LHCN-M2 (cell line): ENCODE data around the gene RERE. TPM values are rescaled to one million over a fixed set of nuclear protein-coding genes. Genes with fewer than 3 reads are reported as not detected.

Experiments used
- DNase-seq: peaks from one replicate; pipeline ENCODE4 v3.0.0-alpha.2; 2012; ENCODE audit warnings: low read depth
- total RNA-seq: library from RNA; depleted of rRNA; stranded (reverse); fragments of >200 nt; gene quantifications from 2 replicates; pipeline ENCODE4 v1.2.3, GENCODE V29; 2014

Gene RERE
- total RNA-seq, 1 experiment from 2014 or later: 9.8 TPM

DNA sequence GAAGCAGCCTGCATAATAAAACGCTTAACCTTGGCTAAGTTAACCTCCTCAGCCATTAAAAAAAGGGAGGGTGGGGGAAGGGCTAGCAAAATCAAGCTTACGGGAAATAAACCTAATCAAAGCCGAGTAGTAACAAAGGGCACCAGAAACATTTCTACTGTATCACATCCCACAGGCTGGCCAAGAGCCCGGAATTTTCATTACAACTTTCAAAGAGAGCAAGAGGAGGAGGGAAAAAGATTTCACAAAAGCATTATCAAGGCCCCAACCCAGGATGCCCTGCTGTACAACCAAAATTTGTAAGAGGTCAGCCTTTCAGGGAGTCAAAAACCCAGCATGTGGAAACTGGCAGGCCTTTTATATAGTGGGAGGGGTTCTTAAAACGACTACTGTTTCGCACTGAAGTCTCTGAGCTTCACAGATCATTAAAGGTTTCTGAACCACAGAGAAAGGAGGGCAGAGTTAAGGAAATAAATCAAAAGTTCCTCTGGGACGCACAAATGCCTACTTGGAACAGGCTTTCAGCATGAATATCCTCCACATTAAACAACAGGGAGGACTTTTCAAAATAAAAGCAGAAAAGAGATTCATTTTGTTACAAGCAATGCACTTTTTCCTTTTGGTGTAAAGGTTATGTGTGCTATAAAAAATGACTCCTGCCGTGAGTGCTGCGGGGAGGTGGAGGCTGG, 409.1 kb downstream of the RERE start:
- DNase-seq: peak; percentile 74

DNA sequence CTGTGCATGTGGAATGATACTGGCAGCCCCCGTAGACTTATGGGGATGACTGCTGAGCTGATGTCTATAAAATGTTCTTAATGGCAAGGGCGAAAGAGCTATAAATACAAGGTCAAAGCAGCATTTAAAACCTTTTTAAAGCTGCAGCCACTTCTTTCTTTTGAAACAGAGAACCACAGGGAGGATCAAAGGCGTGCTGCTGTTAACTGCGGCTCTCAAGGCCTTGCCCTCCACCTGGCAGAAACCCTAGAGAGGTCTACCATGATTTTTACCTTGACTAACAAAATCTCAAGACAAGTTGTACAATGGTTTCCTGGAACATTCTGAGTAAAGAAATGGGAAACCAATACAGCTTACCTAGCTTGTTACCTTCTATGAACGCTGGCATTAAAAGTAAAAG, 409.8 kb downstream of the RERE start:
- DNase-seq: no peak

DNA sequence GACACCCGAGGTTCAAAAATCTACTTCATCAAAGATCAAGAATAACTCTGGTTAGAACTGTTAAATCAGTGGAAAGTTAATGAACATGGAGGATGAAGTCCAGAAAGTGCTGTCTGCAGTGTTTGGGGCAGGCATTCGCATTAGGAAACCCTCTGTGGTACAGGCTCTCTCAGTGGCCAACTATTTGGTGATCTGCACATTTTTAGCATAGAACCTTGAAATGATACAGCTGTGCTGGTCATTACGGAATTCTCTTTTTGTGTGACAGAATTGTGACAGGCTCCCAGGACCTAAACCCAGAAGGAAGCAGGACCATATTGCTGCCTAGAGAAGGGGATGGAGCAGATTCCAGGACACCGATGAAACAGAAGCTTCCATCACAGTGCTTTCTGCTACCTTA, 410.5 kb downstream of the RERE start:
- DNase-seq: no peak

DNA sequence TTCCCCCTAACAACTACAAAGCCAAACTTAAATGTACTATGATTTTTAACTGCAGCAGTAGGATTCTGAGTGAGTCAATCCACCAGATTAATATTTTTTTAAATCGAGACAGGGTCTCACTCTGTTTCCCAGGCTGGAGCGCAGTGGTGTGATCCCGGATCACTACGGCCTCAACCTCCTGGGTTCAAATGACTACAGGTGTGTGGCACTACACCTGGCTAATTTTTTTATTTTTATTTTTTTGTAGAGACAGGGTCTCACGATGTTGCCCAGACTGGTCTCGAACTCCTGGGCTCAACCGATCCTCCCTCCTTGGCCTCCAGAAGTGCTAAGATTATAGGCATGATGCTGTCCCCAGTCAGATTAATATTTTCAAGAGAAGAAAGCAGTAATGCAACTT, 411.4 kb downstream of the RERE start:
- DNase-seq: no peak

DNA sequence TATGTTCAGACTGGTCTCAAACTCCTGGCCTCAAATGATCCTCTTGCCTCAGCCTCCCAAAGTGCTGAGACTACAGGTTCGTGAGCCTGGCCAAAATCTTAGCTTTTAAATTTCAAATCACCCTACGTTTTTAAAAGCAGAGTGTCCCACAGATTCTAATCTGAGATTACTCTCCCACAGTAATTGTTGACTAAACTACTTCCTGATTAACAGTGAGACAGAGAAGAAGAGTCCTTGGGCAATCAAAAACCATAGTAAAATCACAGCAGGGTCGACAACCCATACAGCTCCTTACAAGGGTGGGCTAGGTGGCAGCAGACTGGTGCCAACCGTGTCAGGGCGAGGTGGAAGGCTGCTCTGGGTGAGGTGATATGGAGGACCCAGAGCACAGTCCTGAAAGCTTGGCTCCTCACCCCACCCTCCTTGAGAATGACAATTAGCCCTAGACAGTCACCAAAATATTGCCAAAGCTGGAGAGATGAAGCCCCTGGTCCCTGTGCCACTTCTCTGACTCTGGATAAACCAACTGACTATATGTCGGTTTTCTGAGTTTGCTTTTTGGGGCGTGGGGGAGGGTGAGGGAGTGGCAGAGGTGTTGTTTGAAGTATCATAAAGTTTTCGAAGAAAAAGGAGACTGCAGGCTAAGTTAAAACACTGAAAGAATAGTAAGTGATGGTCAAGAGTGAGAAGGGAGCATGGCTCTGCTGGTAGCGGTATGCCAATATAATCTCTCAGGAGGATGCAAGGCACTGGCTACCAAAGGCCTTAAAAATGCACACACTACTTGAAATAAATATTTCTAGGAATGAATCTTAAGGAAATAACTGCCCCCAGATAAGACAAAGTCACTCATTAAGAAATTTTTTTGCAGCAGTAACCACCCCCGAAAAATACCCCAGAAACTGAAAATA, 412.7 kb downstream of the RERE start:
- DNase-seq: no peak

DNA sequence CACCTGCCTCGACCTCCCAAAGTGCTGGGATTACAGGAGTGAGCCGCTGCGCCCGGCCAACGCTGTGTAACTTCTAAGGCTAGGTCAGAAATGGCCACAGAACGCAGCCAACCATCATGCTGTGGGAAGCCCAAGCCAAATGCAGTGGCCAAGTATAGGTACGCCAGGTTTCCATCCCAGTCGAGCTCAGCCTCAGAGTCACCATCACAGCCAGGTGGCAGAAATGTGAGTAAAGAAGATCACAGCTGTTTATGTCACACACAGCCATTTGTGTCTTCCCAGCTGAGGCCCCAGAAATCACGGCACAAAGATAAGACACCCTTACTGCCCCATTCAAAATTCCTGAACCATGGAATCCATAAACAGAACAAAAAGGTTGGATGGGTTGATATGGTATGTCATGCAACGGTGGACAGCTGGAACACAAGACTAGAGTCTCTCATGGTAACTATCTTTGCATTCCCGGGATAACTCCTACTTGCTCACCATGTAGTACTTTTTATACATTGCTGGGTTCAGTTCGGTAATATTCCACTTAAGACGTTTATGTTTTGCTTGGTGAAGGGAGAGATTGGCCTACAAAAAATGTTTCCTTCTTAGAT, 415.2 kb downstream of the RERE start:
- no peak for DNase-seq

DNA sequence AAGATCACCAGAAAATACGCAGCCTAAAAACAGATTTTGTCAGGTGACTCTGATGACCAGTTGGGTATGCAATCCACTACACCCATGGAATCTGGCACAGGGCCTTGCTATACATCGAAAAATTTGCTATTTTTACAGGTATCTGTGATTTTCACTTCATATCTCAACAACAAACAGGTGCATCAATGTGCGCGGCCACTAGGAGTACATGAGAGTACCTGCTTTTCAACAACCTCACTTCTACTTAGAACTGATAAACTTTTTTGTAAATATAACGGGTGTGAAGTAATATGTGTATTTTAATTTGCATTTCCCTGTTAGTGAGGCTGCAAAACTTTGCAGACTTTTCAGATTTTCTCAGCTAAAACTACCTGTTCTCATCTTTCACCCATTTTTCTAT, 418.8 kb downstream of the RERE start:
- no peak for DNase-seq

DNA sequence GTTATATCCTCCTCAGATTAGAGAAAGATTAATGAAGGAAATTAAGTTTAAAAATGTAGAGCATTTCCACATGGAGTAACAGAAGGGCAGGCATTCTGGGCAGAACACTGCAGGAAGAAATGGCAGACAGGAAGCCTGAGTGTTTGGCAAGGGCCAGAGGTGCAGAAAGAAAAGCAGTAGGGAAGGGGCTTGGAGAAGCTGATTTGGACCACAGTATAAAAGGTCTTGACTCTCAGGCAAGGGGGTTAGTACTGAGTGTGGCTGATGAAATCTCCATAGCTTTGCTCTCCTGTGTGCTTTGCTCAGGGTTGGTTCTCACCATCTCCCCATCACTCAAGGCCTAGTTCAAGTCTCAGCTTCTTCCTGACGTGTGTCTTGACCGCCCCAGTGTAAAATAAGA, 419.4 kb downstream of the RERE start:
- DNase-seq: no peak

DNA sequence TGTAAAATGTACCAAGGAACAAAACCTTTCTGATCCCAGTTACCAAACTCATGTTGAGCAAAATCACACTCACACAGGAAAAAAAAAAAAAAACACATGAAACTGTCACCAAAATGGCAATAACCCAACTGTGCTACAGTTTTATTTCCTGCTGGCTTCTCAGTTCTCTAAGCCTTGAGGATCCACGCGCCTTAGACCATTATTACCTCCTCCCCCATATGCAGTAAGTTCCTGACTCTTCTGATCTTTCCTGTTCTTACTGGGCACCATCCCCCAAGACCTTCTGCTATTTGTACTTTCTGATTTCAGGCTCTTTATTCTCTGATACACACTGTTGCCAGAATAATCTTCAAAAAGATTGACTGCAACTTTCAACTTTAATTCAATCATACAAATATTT, 419.9 kb downstream of the RERE start:
- no peak for DNase-seq

DNA sequence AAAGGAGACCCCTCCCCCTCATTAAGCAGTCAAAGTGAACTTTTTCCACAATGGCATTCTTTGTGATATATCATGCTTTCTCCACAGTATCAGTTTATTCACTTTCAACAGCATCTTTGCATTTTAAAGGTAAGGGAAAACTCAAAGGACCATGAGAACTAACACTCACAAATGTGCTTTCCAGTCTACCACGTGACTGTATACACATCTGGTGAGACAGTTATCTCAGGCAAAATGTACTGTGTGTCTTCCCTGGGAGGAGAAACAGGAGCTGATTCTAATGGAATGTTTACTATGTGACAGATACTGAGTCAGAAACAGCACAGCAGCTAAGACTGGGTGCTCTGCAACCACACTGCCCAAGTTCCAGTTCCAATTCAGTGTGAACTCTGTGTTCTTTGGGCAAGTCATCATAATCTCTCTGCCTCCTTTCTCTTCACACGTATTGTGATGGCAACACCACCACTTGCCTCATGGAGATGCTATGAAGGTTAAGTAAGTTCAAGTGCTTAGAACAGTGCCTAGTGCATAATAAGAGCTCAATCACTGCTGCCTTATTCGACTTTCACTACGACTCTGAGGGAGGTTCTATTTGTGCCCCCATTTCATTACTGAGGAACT, 420.5 kb downstream of the RERE start:
- DNase-seq: peak; percentile 100

DNA sequence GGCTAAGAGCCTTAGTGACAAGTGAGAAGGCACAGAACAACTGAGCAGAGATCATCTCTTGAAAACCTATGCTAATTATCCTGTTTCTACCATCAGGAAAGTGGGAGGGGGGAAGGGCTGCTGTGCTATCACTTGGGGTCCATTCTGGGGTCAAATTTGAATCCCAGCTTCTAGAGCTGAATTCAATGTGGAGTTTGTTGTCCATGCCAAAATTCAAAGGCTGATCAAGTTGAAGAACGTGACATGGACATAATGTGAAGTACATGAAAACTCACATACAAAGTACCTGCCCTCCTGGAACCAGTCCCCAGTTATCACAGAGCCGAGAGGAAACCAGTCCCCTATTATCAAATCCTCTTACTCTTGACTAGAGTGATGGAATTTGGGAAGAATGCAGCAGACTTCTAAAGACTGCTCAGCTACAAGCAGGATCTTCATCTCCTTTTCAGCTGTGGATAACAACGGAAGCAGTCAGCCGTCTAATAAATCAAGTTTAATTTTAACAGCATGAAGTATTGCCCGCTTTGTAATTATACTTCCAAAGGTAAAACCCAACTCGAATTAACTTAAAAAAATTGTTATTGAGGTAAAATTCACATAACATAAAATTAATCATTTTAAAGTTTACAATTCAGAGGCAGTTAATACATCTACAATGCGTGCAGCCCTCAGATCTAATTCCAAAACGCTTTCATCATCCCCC, 421.2 kb downstream of the RERE start:
- peak; percentile 64 for DNase-seq

DNA sequence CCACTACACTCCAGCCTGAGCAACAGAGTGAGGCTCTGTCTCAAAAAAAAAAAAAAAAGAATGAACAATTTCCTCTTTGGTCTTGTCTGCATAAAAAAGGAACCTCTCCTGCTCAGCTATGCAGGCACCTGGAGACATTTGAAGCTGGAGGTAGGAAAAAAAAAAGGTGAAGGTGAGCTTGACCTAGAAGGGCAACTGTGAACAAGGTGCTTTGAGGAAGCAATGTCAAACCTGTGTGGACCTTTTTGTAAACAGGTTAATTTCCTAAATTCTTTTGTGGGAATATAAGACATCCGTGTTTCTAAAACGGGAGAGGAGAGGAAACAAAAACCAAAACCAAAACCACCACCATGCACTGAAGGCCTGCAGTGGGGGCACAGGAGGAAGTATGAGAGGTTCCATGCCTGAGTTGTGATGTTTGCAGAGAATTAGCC, 422.0 kb downstream of the RERE start:
- no peak for DNase-seq

DNA sequence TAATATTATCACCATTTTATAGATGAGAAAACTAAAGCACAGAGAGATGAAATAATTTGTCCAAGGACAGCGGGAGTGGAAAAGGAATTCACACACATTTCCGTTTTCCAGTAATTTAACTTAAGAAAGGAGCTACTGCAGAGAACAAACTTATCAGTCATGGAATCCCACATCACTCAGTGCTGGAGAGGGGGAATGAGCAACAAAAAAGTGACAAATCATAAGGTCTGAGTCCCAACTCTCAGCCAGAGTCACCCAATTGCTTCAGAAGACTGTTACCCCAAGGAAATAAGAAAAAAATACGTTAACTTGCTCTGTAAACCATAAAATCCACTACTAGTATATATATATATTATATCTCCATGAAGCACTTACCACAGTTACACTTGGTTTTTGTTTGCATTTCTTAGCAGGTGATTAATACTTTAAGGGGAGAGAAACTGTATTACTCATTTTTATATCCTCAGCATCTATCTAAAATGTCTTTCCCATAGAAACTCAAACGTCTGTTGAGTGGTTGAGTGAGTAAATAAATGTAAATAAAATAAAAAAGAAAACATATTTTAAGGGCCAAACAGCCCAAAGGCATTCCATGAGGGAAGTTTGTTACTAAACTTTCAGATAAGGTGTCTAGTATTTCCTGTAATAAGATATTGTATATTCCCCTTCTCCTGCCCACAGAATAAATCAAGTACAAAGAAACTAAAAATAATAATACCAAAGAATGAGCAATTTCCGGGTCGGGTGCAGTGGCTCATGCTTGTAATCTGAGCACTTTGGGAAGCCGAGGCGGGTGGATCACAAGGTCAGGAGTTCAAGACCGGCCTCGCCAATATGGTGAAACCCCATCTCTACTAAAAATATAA, 422.8 kb downstream of the RERE start:
- DNase-seq: peak; percentile 93

DNA sequence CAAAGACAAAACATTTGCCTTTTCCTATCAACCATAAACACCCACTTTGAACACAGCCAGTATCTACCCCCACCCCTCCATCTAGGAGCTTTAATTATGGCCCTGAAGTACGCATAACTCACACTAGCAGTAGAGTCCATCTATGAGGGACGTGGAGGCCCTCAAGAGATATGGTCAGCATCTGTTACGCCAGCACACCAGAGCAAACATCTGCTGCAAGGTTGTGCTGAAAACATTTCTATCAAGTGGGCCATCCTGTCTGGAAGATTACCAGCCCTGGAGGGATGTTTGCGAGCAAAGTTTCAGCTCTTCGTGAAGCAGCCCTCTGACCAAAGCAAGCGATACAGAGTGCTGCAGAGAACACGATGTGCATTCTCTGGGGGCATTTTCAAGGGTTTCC, 424.9 kb downstream of the RERE start:
- no peak for DNase-seq

DNA sequence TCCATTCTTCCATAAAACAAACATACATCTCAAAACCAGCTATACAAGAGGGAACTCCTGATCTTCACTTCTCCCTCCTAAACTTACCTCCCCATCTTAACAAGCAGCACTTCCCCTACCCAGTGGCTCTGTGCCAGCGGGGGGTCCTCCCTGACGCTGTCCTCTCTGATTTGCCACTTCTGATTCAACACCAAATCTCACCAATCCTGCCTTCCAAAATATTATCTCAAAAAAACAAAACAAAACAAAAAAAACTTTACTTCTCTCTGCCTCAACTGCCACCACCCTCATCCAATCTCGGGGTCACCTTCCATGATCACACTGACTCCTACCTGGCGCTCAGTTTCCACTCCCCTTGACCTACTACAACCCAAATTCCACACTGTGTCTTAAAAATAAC, 426.7 kb downstream of the RERE start:
- no peak for DNase-seq

DNA sequence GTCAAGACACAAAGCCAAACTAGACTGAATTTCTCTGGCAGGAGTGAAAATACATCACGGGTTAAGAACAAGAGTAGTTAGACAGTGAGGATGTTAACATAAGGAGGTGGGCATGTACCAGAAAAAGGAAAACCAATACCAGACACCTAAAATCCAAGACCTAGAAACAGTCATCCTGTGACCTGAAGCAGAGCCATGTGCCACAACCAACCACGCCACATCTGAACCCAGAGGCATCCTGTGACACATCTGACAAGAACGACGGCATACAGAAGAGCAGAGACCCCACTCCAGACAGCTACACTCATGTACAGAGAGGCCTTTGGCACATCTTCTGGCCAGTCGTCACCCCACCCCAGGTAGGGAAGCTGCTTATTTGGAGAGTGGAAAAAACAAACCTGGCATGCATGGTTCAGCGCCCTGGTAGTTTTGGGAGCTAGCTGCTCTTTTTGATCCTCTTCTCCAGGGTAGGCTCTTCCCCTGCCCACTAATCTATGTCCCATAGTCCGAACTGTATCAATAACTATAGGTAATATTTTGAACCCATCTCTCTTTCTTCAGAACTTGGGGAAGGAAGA, 427.4 kb downstream of the RERE start:
- DNase-seq: no peak

DNA sequence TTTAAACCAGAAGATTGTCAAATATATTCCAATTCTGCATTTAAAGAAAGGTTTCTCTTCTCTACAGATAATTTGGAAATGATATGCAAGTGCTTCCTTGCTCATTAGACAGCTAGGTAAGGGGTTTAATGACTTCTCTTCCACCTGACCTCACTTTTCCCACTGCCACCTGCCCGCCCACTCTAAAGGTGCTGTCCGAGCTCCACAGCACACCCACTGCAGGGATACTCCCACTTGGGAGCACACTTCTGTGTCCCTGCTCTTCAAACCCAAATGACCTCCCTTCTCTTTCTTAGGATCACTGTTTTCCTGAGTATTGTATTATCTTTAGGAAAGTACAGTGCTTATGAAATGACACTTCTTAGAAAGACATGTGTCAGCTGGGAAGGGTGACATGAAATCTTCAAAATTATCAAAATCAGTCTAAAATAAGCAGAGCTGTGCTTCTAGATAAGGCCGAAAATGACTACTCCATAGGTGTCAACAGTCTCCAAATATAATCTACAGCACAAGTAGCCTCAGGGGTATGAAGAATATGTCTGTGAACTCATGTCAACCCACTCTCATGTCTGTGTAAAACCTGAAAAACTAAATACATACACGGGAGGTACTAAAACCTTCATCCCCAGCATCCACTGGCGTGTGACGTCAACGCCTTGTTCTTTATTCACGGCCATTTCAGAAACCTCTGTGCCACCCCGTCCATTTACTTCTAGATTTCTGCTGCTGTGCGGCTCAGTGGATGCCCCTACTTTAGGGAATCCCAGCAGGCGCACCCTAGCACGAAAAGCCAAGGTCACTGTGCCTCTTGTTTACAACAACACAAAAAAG, 428.5 kb downstream of the RERE start:
- no peak for DNase-seq

DNA sequence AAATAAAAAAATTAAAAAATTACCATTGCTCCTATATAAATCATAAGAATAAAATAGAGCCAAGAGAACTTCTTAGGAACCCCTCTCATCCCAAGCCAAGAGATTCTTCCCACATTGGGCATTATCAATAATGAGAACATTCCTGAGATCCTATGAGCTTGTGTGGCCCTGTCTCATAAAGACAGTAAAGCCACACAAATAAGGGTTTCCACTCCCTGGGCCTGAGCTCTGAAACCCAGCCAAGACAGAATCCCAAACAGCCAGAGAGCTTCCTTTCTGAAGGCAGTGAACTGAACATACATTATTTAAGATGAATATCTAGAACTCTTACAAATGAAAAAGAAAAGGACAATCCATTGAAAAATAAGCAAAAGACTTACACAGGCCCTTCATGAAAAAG, 431.2 kb downstream of the RERE start:
- no peak for DNase-seq

DNA sequence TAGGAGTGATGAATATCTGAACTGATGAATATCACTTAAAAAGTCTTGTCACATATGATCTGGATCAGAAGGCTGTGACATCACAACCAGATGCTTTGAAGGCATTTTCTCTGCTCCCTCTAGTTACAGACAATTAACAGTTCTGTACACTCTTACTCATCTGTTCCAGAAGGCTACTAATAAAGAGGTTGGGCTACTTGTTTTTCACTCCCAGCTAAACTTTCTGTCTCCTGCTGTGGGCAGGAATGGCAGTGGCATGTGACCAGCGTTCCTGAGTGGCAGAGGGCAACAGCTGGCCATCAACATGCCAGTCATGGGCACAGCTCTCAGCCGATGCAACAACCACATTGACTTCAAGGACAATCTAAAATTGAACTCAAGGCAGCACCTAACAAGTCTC, 432.9 kb downstream of the RERE start:
- DNase-seq: peak; percentile 90
